HCT116 (cell line): Measurements from ENCODE around the gene LGALS12. TPM values are rescaled to one million over a fixed set of nuclear protein-coding genes. Genes with fewer than 3 reads are reported as not detected.

Experiments
- ATAC-seq: fragments of 200-7000 bp; cut with Tn5 transposase; 2 replicates; pipeline ENCODE4 v1.9.1; 2020; ENCODE audit warnings: mild to moderate bottlenecking, moderate library complexity
- BruUV-seq: library from RNA; stranded (reverse); fragments of 400-500 nt; replicated peaks from 2 replicates; lab custom pipeline; 2021; lab: Mats Ljungman, UMichigan
- CTCF ChIA-PET: fragments of 300-600 bp; sonication (Branson Sonifier 250); formaldehyde crosslinking; loops from one replicate; lab custom pipeline; 2021; ENCODE audit warnings: antibody characterized with exemption; lab: Charles Lee
- POLR2A ChIA-PET: fragments of 300-600, 350-600 bp; sonication (Branson Sonifier 250); formaldehyde crosslinking; loops from one replicate; lab custom pipeline; 2021; ENCODE audit warnings: antibody characterized with exemption; lab: Charles Lee
- RAD21 ChIA-PET, 2 experiments: fragments of 300-600 bp; sonication (Branson Sonifier 250); formaldehyde crosslinking; loops; one replicate each; lab custom pipeline; 2023; ENCODE audit warnings: low total read pairs in 2 of 2; ENCODE audit not compliant: uncharacterized antibody in 2 of 2, unreplicated experiment in 2 of 2, low non-redundant PET in 1 of 2; lab: Charles Lee
- DNase-seq: peaks from one replicate; pipeline ENCODE4 v3.0.0-alpha.2; 2010; ENCODE audit warnings: low read depth, low spot score
- H2AFZ ChIP-seq: fragments of 200-600 bp; shearing (Covaris generic), sonication (generic); 2 replicates; pipeline ENCODE4 v1.6.1; 2017; ENCODE audit warnings: low read depth, mixed run types, mixed read lengths, antibody characterized with exemption, low read length; ENCODE audit not compliant: poor library complexity, severe bottlenecking
- H3K27ac ChIP-seq: 2 replicates; pipeline ENCODE4 v1.5.1; 2012; ENCODE audit warnings: low read depth, low read length
- H3K27me3 ChIP-seq: fragments of 200-600 bp; sonication (generic); 2 replicates; pipeline ENCODE4 v1.6.1; 2016; ENCODE audit warnings: mixed run types, low read length, mixed read lengths; ENCODE audit not compliant: insufficient read depth
- H3K36me3 ChIP-seq, 2 experiments: fragments of 200-500 bp in 1 of 2; fragments of 200-600 bp in 1 of 2; sonication (Bioruptor generic) in 1 of 2; sonication (generic) in 1 of 2; 2 replicates each; pipeline versions ENCODE4 v1.5.1 to v1.6.1; 2014 to 2016; ENCODE audit warnings: low read length in 2 of 2, inconsistent platforms in 1 of 2, mixed read lengths in 1 of 2, mixed run types in 1 of 2; ENCODE audit not compliant: insufficient read depth in 2 of 2, control insufficient read depth in 1 of 2
- H3K4me1 ChIP-seq, 2 experiments: fragments of 200-600 bp in 1 of 2; sonication (generic) in 1 of 2; 2 replicates each; pipeline versions ENCODE4 v1.5.1 to v1.6.1; 2012 to 2017; ENCODE audit warnings: low read length in 2 of 2, inconsistent platforms in 1 of 2, mild to moderate bottlenecking in 1 of 2, mixed read lengths in 1 of 2, mixed run types in 1 of 2, moderate library complexity in 1 of 2; ENCODE audit not compliant: insufficient read depth in 2 of 2, control insufficient read depth in 1 of 2
- H3K4me2 ChIP-seq: fragments of 200-600 bp; sonication (generic); 2 replicates; pipeline ENCODE4 v1.6.1; 2017; ENCODE audit warnings: mixed run types, low read length, mixed read lengths
- H3K4me3 ChIP-seq, 2 experiments: fragments of 200-600 bp in 1 of 2; sonication (generic) in 1 of 2; replicated peaks in 1 of 2; 2 replicates each; pipeline ENCODE4 v1.5.1; 2011 to 2016; ENCODE audit warnings: low read length in 2 of 2, control low read depth in 1 of 2, low read depth in 1 of 2, mild to moderate bottlenecking in 1 of 2, mixed read lengths in 1 of 2, mixed run types in 1 of 2
- H3K79me2 ChIP-seq: fragments of 200-600 bp; sonication (generic); 2 replicates; pipeline ENCODE4 v1.6.1; 2017; ENCODE audit warnings: mild to moderate bottlenecking, mixed run types, low read length, moderate library complexity, mixed read lengths; ENCODE audit not compliant: insufficient read depth
- H3K9ac ChIP-seq: fragments of 200-600 bp; sonication (generic); 2 replicates; pipeline ENCODE4 v1.6.1; 2016; ENCODE audit warnings: low read length, mixed read lengths
- H3K9me2 ChIP-seq: fragments of 200-600 bp; sonication (generic), shearing (Covaris generic); 2 replicates; pipeline ENCODE4 v1.6.1; 2017; ENCODE audit warnings: mixed run types, mild to moderate bottlenecking, moderate library complexity; ENCODE audit not compliant: insufficient read depth
- H3K9me3 ChIP-seq, 2 experiments: fragments of 200-500 bp in 1 of 2; fragments of 200-600 bp in 1 of 2; sonication (Bioruptor generic) in 1 of 2; sonication (generic) in 1 of 2; 2 replicates each; pipeline ENCODE4 v1.6.1; 2014 to 2017; ENCODE audit warnings: low read length in 2 of 2, mixed read lengths in 2 of 2, inconsistent platforms in 1 of 2, low read depth in 1 of 2, mild to moderate bottlenecking in 1 of 2, mixed run types in 1 of 2, moderate library complexity in 1 of 2; ENCODE audit not compliant: control insufficient read depth in 1 of 2, insufficient read depth in 1 of 2
- H4K20me1 ChIP-seq: fragments of 200-600 bp; sonication (generic), shearing (Covaris generic); 2 replicates; pipeline ENCODE4 v1.6.1; 2017; ENCODE audit warnings: mixed run types, mild to moderate bottlenecking, moderate library complexity; ENCODE audit not compliant: insufficient read depth
- CBX3 ChIP-seq: IDR thresholded peaks from 2 replicates; pipeline ENCODE4 v1.6.1; 2012; ENCODE audit warnings: low read depth
- CEBPB ChIP-seq: IDR thresholded peaks from 2 replicates; pipeline ENCODE4 v1.6.1; 2012; ENCODE audit warnings: low read depth
- CTCF ChIP-seq, 3 experiments: fragments of 200-600 bp in 1 of 3; sonication (generic) in 1 of 3; IDR thresholded peaks in 2 of 3; conservative IDR thresholded peaks in 1 of 3; 2 replicates each; pipeline ENCODE4 v1.5.1; 2012 to 2017; ENCODE audit warnings: low read depth in 2 of 3, low read length in 2 of 3, antibody characterized with exemption in 1 of 3, borderline replicate concordance in 1 of 3, control low read depth in 1 of 3, mild to moderate bottlenecking in 1 of 3, mixed read lengths in 1 of 3, mixed run types in 1 of 3, moderate library complexity in 1 of 3; ENCODE audit not compliant: insufficient read depth in 1 of 3
- EGR1 ChIP-seq: IDR thresholded peaks from 2 replicates; pipeline ENCODE4 v1.6.1; 2012; ENCODE audit warnings: low read depth
- ELF1 ChIP-seq: IDR thresholded peaks from 2 replicates; pipeline ENCODE4 v1.6.1; 2012; ENCODE audit warnings: low read depth, borderline replicate concordance
- EZH2 ChIP-seq: fragments of 200-600 bp; sonication (generic); IDR thresholded peaks from 2 replicates; pipeline ENCODE4 v1.6.1; 2017; ENCODE audit warnings: antibody characterized with exemption, mixed run types
- EZH2phosphoT487 ChIP-seq: fragments of 200-600 bp; IDR thresholded peaks from 2 replicates; pipeline ENCODE4 v1.6.1; 2018; ENCODE audit warnings: antibody characterized with exemption, borderline replicate concordance
- FOSL1 ChIP-seq: IDR thresholded peaks from 2 replicates; pipeline ENCODE4 v1.6.1; 2012; ENCODE audit warnings: low read depth
- POLR2A ChIP-seq: IDR thresholded peaks from 2 replicates; pipeline ENCODE4 v1.7.0; 2011; ENCODE audit warnings: borderline replicate concordance; ENCODE audit not compliant: insufficient read depth, insufficient read length; ENCODE audit errors: extremely low read depth
- POLR2AphosphoS5 ChIP-seq: IDR thresholded peaks from 2 replicates; pipeline ENCODE4 v1.6.1; 2011; ENCODE audit warnings: mild to moderate bottlenecking, low read depth, low read length, moderate library complexity
- SIN3A ChIP-seq: IDR thresholded peaks from 2 replicates; pipeline ENCODE4 v1.6.1; 2012; ENCODE audit warnings: low read depth
- SRF ChIP-seq: IDR thresholded peaks from 2 replicates; pipeline ENCODE4 v1.6.1; 2012; ENCODE audit warnings: low read depth
- TCF7L2 ChIP-seq: IDR thresholded peaks from 2 replicates; pipeline ENCODE4 v1.7.0; 2011; ENCODE audit warnings: borderline replicate concordance, inconsistent platforms; ENCODE audit not compliant: insufficient read depth, insufficient read length; ENCODE audit errors: extremely low read depth
- YY1 ChIP-seq: IDR thresholded peaks from 2 replicates; pipeline ENCODE4 v1.6.1; 2011; ENCODE audit warnings: low read length, low read depth, moderate library complexity, mild to moderate bottlenecking; ENCODE audit not compliant: insufficient replicate concordance; ENCODE audit errors: extremely low read depth
- ZFX ChIP-seq: fragments of 450-650 bp; IDR thresholded peaks from 2 replicates; pipeline ENCODE4 v1.6.1; 2017
- ZNF274 ChIP-seq: fragments of 200-500 bp; sonication (Bioruptor generic); IDR thresholded peaks from 2 replicates; pipeline ENCODE4 v1.6.1; 2014; ENCODE audit warnings: mild to moderate bottlenecking, low read depth, low read length, inconsistent platforms
- intact Hi-C: fragments of 100-400 bp; cut with micrococcal nuclease; formaldehyde crosslinking; loops from 2 replicates; pipeline ENCODE4 v1.10.0; 2022
- total RNA-seq: library from RNA; stranded (reverse); gene quantifications from one replicate; pipeline ENCODE4 v1.2.1, GENCODE V29; 2021; ENCODE audit not compliant: unreplicated experiment
- TF ChIP-seq, protein P1 (sequence below): IDR thresholded peaks from 2 replicates; pipeline ENCODE4 v1.6.1; 2012; ENCODE audit warnings: low read depth
- TF ChIP-seq, protein P2 (sequence below): IDR thresholded peaks from 2 replicates; pipeline ENCODE4 v1.6.1; 2011; ENCODE audit warnings: mild to moderate bottlenecking, low read length, moderate library complexity; ENCODE audit not compliant: insufficient replicate concordance; ENCODE audit errors: extremely low read depth
- TF ChIP-seq, protein P3 (sequence below): IDR thresholded peaks from 2 replicates; pipeline ENCODE4 v1.6.1; 2012

Gene LGALS12
- total RNA-seq, 1 experiment from 2014 or later: not detected

- Histone ChIP-seq H3K4me2 (no peak overlapping the region), H3K9ac (no peak overlapping the region), H3K36me3 (no peaks in the 10 kb centered on the region), H3K4me3 (no peak overlapping the region), H3K4me1 (no peaks in the 10 kb centered on the region), H3K9me2 (no peaks in the 10 kb centered on the region), H4K20me1 (no peaks in the 10 kb centered on the region), H3K27ac (no peak overlapping the region), H3K9me3 (peaks cover 10 to 15% of the 10 kb centered on the region in 2 experiments; a peak in 3 of 4 replicates), H3K27me3 (no peaks in the 10 kb centered on the region), H2AFZ (no peak overlapping the region)
- ChIA-PET RAD21 (no interaction called here), CTCF (no interaction called here), POLR2A (no interaction called here)
- no peak for DNase-seq
- no peak for ATAC-seq
- intact Hi-C loops: loop anchor here (10.0 kb wide), 1 partner anchor 1212 kb away; no protein-coding TSS in a partner anchor
- no TSS peak for BruUV-seq
- TF ChIP-seq EZH2 (no peak), EGR1 (no peak), SIN3A (no peak), CBX3 (no peak), SRF (no peak), ZNF274 (no peak), CEBPB (no peak), YY1 (no peak), TCF7L2 (no peak), ELF1 (no peak), EZH2phosphoT487 (no peak), POLR2A (no peak), CTCF (IDR thresholded peaks at IDR 0.05 in 2 of 3, conservative IDR thresholded peaks at IDR 0.05 in 1 of 3; ENCODE audit: borderline replicate concordance in 1 of 3, insufficient read depth in 1 of 3, low read depth in 2 of 3, low read length in 2 of 3) (no peak), POLR2AphosphoS5 (no peak), ZFX (no peak), FOSL1 (no peak)
- TF ChIP-seq, protein P1, sequence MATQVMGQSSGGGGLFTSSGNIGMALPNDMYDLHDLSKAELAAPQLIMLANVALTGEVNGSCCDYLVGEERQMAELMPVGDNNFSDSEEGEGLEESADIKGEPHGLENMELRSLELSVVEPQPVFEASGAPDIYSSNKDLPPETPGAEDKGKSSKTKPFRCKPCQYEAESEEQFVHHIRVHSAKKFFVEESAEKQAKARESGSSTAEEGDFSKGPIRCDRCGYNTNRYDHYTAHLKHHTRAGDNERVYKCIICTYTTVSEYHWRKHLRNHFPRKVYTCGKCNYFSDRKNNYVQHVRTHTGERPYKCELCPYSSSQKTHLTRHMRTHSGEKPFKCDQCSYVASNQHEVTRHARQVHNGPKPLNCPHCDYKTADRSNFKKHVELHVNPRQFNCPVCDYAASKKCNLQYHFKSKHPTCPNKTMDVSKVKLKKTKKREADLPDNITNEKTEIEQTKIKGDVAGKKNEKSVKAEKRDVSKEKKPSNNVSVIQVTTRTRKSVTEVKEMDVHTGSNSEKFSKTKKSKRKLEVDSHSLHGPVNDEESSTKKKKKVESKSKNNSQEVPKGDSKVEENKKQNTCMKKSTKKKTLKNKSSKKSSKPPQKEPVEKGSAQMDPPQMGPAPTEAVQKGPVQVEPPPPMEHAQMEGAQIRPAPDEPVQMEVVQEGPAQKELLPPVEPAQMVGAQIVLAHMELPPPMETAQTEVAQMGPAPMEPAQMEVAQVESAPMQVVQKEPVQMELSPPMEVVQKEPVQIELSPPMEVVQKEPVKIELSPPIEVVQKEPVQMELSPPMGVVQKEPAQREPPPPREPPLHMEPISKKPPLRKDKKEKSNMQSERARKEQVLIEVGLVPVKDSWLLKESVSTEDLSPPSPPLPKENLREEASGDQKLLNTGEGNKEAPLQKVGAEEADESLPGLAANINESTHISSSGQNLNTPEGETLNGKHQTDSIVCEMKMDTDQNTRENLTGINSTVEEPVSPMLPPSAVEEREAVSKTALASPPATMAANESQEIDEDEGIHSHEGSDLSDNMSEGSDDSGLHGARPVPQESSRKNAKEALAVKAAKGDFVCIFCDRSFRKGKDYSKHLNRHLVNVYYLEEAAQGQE: no peak
- TF ChIP-seq, protein P2, sequence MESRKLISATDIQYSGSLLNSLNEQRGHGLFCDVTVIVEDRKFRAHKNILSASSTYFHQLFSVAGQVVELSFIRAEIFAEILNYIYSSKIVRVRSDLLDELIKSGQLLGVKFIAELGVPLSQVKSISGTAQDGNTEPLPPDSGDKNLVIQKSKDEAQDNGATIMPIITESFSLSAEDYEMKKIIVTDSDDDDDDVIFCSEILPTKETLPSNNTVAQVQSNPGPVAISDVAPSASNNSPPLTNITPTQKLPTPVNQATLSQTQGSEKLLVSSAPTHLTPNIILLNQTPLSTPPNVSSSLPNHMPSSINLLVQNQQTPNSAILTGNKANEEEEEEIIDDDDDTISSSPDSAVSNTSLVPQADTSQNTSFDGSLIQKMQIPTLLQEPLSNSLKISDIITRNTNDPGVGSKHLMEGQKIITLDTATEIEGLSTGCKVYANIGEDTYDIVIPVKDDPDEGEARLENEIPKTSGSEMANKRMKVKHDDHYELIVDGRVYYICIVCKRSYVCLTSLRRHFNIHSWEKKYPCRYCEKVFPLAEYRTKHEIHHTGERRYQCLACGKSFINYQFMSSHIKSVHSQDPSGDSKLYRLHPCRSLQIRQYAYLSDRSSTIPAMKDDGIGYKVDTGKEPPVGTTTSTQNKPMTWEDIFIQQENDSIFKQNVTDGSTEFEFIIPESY: no peak
- TF ChIP-seq, protein P3, sequence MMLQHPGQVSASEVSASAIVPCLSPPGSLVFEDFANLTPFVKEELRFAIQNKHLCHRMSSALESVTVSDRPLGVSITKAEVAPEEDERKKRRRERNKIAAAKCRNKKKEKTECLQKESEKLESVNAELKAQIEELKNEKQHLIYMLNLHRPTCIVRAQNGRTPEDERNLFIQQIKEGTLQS: no peak
- TF ChIP-seq, all 23 proteins: peak for 0
- no peaks in the 10 kb centered on the region for H3K79me2 ChIP-seq
These were observed 3.5 kb upstream of the LGALS12 start for GRCh38 chr11:63502252-63502820.
